PC-9 (cell line): ENCODE data around the gene MBNL1.

Experiments used
- CTCF ChIP-seq: fragments of 200-600 bp; sonication (generic); conservative IDR thresholded peaks from 2 replicates; pipeline ENCODE4 v1.6.1; 2017; ENCODE audit warnings: mixed run types, antibody characterized with exemption, mild to moderate bottlenecking, moderate library complexity
- EZH2 ChIP-seq: fragments of 200-600 bp; sonication (generic); IDR thresholded peaks from 2 replicates; pipeline ENCODE4 v1.8.0; 2017; ENCODE audit warnings: antibody characterized with exemption, low read depth

DNA sequence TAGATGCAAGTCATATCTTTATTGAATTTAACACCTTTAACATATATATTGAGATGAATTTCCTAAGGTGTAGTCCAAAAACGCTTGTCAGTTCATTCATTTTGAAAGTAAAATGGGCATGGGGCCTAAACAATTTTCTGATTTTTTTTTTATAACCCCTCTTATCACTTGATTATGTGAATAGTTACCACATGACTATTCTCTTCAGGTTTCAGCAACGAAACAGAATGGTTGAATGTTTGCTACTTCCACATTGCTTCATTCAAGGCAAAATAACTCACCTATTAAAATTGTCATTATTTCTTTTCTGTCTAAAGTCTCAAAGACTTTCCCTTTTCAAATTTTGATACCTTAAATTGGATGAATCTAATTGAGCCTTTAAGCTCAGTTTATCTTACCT lies 96.4 kb downstream of the MBNL1 start:
- no peak for TF ChIP-seq CTCF
- TF ChIP-seq EZH2, result no peak
